CD8-positive, alpha-beta memory T cell (primary cell): ENCODE results near the gene ZYG11A. TPM values are rescaled to one million over a fixed set of nuclear protein-coding genes. Genes with fewer than 3 reads are reported as not detected.

Source experiments
- CTCF ChIA-PET: fragments of 350-600 bp; sonication (Branson Sonifier 250); formaldehyde crosslinking; loops from one replicate; lab custom pipeline; 2021; ENCODE audit warnings: antibody characterized with exemption; lab: Charles Lee
- POLR2A ChIA-PET: fragments of 350-600 bp; sonication (Branson Sonifier 250); formaldehyde crosslinking; loops from one replicate; lab custom pipeline; 2021; ENCODE audit warnings: antibody characterized with exemption; lab: Charles Lee
- DNase-seq, 5 donors: peaks; one replicate each; pipeline versions ENCODE4 v3.0.0 to v3.0.0-alpha.2; 2020 to 2022; ENCODE audit warnings: mixed read lengths in 1 of 5
- H3K27ac ChIP-seq: one replicate; pipeline ENCODE4 v1.7.0; 2013; ENCODE audit warnings: low read depth, mild to moderate bottlenecking, low read length, moderate library complexity
- H3K27me3 ChIP-seq: 2 replicates; pipeline ENCODE4 v1.7.0; 2013; ENCODE audit warnings: low read length, mild to moderate bottlenecking; ENCODE audit not compliant: insufficient read depth, poor library complexity, severe bottlenecking
- H3K36me3 ChIP-seq: 2 replicates; pipeline ENCODE4 v1.7.0; 2013; ENCODE audit warnings: mild to moderate bottlenecking, low read length, moderate library complexity; ENCODE audit not compliant: insufficient read depth
- H3K4me1 ChIP-seq: 2 replicates; pipeline ENCODE4 v1.7.0; 2013; ENCODE audit warnings: mild to moderate bottlenecking, low read length, moderate library complexity; ENCODE audit not compliant: insufficient read depth
- H3K4me3 ChIP-seq: 2 replicates; pipeline ENCODE4 v1.7.0; 2013; ENCODE audit warnings: mild to moderate bottlenecking, low read length
- H3K9me3 ChIP-seq: 2 replicates; pipeline ENCODE4 v1.7.0; 2013; ENCODE audit warnings: mild to moderate bottlenecking, low read length
- H3K27ac Mint-ChIP-seq, 8 donors: one replicate each; pipeline ENCODE4 v1.8.0; 2020 to 2021; ENCODE audit warnings: mixed read lengths in 8 of 8, mild to moderate bottlenecking in 6 of 8, inconsistent platforms in 3 of 8, moderate library complexity in 3 of 8
- H3K27me3 Mint-ChIP-seq, 2 donors: one replicate each; pipeline ENCODE4 v1.8.0; 2020 to 2021; ENCODE audit warnings: mixed read lengths in 2 of 2, mild to moderate bottlenecking in 1 of 2, moderate library complexity in 1 of 2
- H3K36me3 Mint-ChIP-seq, 3 donors: one replicate each; pipeline ENCODE4 v1.8.0; 2020 to 2021; ENCODE audit warnings: mixed read lengths in 3 of 3, inconsistent platforms in 1 of 3, mild to moderate bottlenecking in 1 of 3
- H3K4me1 Mint-ChIP-seq, 3 donors: one replicate each; pipeline ENCODE4 v1.8.0; 2020 to 2021; ENCODE audit warnings: mixed read lengths in 3 of 3, inconsistent platforms in 1 of 3, mild to moderate bottlenecking in 1 of 3
- H3K4me3 Mint-ChIP-seq, 7 donors: one replicate each; pipeline ENCODE4 v1.8.0; 2020 to 2021; ENCODE audit warnings: mixed read lengths in 7 of 7, mild to moderate bottlenecking in 6 of 7, moderate library complexity in 4 of 7, inconsistent platforms in 2 of 7
- H3K9me3 Mint-ChIP-seq, 5 donors: one replicate each; pipeline ENCODE4 v1.8.0; 2020 to 2022; ENCODE audit warnings: mixed read lengths in 5 of 5, mild to moderate bottlenecking in 3 of 5, moderate library complexity in 2 of 5, inconsistent platforms in 1 of 5
- polyA plus RNA-seq: library from polyadenylated mRNA; unstranded; fragments of 300-500 nt; fragmentation: Illumina TruSeq; gene quantifications from one replicate; pipeline ENCODE4 v1.2.3, GENCODE V29; 2021
- total RNA-seq, 2 experiments: library from RNA; stranded (reverse); gene quantifications; one replicate each; pipeline ENCODE4 v1.2.3, GENCODE V29; 2021

Gene ZYG11A
- total and polyA plus RNA-seq, 3 experiments from 2014 or later, result 0.04 to 0.07 TPM; not detected in 1

- Mint-ChIP-seq H3K36me3 (peaks cover 0 to 39% (median 13%) of the 10 kb centered on the region in 3 donors), H3K27me3 (no peaks in the 10 kb centered on the region), H3K4me1 (no peaks in the 10 kb centered on the region), H3K9me3 (no peaks in the 10 kb centered on the region), H3K27ac (peak overlapping the region in 1 of 8 donors; percentile 17), H3K4me3 (no peak overlapping the region)
- Histone ChIP-seq H3K4me1 (no peaks in the 10 kb centered on the region), H3K27me3 (no peaks in the 10 kb centered on the region), H3K27ac (peak overlapping the region; percentile 33), H3K9me3 (no peaks in the 10 kb centered on the region), H3K36me3 (no peaks in the 10 kb centered on the region), H3K4me3 (no peak overlapping the region)
- DNase-seq, result no peak
- POLR2A ChIA-PET, result no interaction called here
- CTCF ChIA-PET, result interaction anchor here (2.1 kb wide), 1 partner anchor 16 kb away, joined by 8 read pairs; the partner anchor contains the start of gene ECHDC2
Measured at GRCh38 chr1:52906135-52906603, 63.6 kb downstream of the ZYG11A start.

- H3K9me3 Mint-ChIP-seq, result no peaks in the 10 kb centered on the region
- H3K4me3 Mint-ChIP-seq, result no peak overlapping the region
- no peak overlapping the region for H3K27ac Mint-ChIP-seq
- Histone ChIP-seq H3K9me3 (no peaks in the 10 kb centered on the region), H3K36me3 (no peaks in the 10 kb centered on the region), H3K27ac (peak overlapping the region; percentile 12), H3K4me1 (no peaks in the 10 kb centered on the region), H3K4me3 (no peak overlapping the region), H3K27me3 (no peaks in the 10 kb centered on the region)
- H3K36me3 Mint-ChIP-seq, result peaks cover 0 to 45% (median 13%) of the 10 kb centered on the region in 3 donors
- H3K27me3 Mint-ChIP-seq, result no peaks in the 10 kb centered on the region
- DNase-seq, result no peak
- ChIA-PET POLR2A (no interaction called here), CTCF (interaction anchor here (2.1 kb wide), 1 partner anchor 15 kb away, joined by 8 read pairs; the partner anchor contains the start of gene ECHDC2)
- no peaks in the 10 kb centered on the region for H3K4me1 Mint-ChIP-seq
Measured at GRCh38 chr1:52907068-52907811, 64.7 kb downstream of the ZYG11A start.

- DNase-seq, result no peak
- H3K27me3 ChIP-seq, result no peaks in the 10 kb centered on the region
- ChIA-PET POLR2A (no interaction called here), CTCF (interaction anchor here (1.4 kb wide), 1 partner anchor 14 kb away, joined by 3 read pairs; the partner anchor contains the start of gene ECHDC2)
- no peak overlapping the region for H3K4me3 Mint-ChIP-seq
- H3K36me3 Mint-ChIP-seq, result peaks cover 0 to 48% (median 13%) of the 10 kb centered on the region in 3 donors
- H3K27ac Mint-ChIP-seq, result no peak overlapping the region
- no peaks in the 10 kb centered on the region for H3K9me3 ChIP-seq
- no peaks in the 10 kb centered on the region for H3K36me3 ChIP-seq
- no peaks in the 10 kb centered on the region for H3K9me3 Mint-ChIP-seq
- no peak overlapping the region for H3K4me3 ChIP-seq
- no peak overlapping the region for H3K27ac ChIP-seq
- no peaks in the 10 kb centered on the region for H3K4me1 Mint-ChIP-seq
- H3K27me3 Mint-ChIP-seq, result no peaks in the 10 kb centered on the region
- no peaks in the 10 kb centered on the region for H3K4me1 ChIP-seq
Measured at GRCh38 chr1:52907812-52908153, 65.2 kb downstream of the ZYG11A start.

- Mint-ChIP-seq H3K9me3 (no peaks in the 10 kb centered on the region), H3K36me3 (peaks cover 0 to 43% (median 13%) of the 10 kb centered on the region in 3 donors), H3K27me3 (no peaks in the 10 kb centered on the region), H3K27ac (no peak overlapping the region), H3K4me3 (no peak overlapping the region), H3K4me1 (peaks cover 2 to 8% (median 4%) of the 10 kb centered on the region in 3 donors)
- ChIA-PET CTCF (no interaction called here), POLR2A (no interaction called here)
- no peaks in the 10 kb centered on the region for H3K27me3 ChIP-seq
- H3K36me3 ChIP-seq, result no peaks in the 10 kb centered on the region
- no peak overlapping the region for H3K27ac ChIP-seq
- H3K9me3 ChIP-seq, result no peaks in the 10 kb centered on the region
- DNase-seq, result no peak
- no peak overlapping the region for H3K4me3 ChIP-seq
- H3K4me1 ChIP-seq, result no peaks in the 10 kb centered on the region
Measured at GRCh38 chr1:52911541-52911940, 69.0 kb downstream of the ZYG11A start.

GRCh38 chr1:52913014-52913413, 70.5 kb downstream of the ZYG11A start:
- H3K4me1 ChIP-seq, result no peaks in the 10 kb centered on the region
- Mint-ChIP-seq H3K4me1 (peaks cover 4 to 10% (median 8%) of the 10 kb centered on the region in 3 donors), H3K27ac (no peak overlapping the region), H3K9me3 (no peaks in the 10 kb centered on the region), H3K4me3 (no peak overlapping the region), H3K36me3 (peaks cover 0 to 35% (median 8%) of the 10 kb centered on the region in 3 donors), H3K27me3 (no peaks in the 10 kb centered on the region)
- H3K36me3 ChIP-seq, result no peaks in the 10 kb centered on the region
- no peaks in the 10 kb centered on the region for H3K27me3 ChIP-seq
- DNase-seq, result no peak
- CTCF ChIA-PET, result no interaction called here
- H3K27ac ChIP-seq, result no peak overlapping the region
- POLR2A ChIA-PET, result no interaction called here
- H3K4me3 ChIP-seq, result no peak overlapping the region
- no peaks in the 10 kb centered on the region for H3K9me3 ChIP-seq

GRCh38 chr1:52913537-52913936, 71.0 kb downstream of the ZYG11A start:
- Mint-ChIP-seq H3K36me3 (peaks cover 0 to 30% (median 7%) of the 10 kb centered on the region in 3 donors), H3K4me3 (no peak overlapping the region), H3K4me1 (peaks cover 4 to 10% (median 8%) of the 10 kb centered on the region in 3 donors), H3K27me3 (no peaks in the 10 kb centered on the region), H3K27ac (no peak overlapping the region), H3K9me3 (no peaks in the 10 kb centered on the region)
- Histone ChIP-seq H3K4me3 (no peak overlapping the region), H3K4me1 (no peaks in the 10 kb centered on the region), H3K36me3 (no peaks in the 10 kb centered on the region), H3K27ac (no peak overlapping the region), H3K27me3 (no peaks in the 10 kb centered on the region), H3K9me3 (no peaks in the 10 kb centered on the region)
- DNase-seq, result no peak
- CTCF ChIA-PET, result no interaction called here
- POLR2A ChIA-PET, result no interaction called here

GRCh38 chr1:52914463-52914862, 71.9 kb downstream of the ZYG11A start:
- Histone ChIP-seq H3K9me3 (no peaks in the 10 kb centered on the region), H3K4me3 (no peak overlapping the region), H3K27ac (no peak overlapping the region), H3K27me3 (no peaks in the 10 kb centered on the region), H3K36me3 (no peaks in the 10 kb centered on the region), H3K4me1 (no peaks in the 10 kb centered on the region)
- H3K27ac Mint-ChIP-seq, result no peak overlapping the region
- H3K9me3 Mint-ChIP-seq, result no peaks in the 10 kb centered on the region
- DNase-seq, result no peak
- CTCF ChIA-PET, result no interaction called here
- no peaks in the 10 kb centered on the region for H3K27me3 Mint-ChIP-seq
- H3K36me3 Mint-ChIP-seq, result peaks cover 0 to 24% (median 2%) of the 10 kb centered on the region in 3 donors
- H3K4me3 Mint-ChIP-seq, result no peak overlapping the region
- POLR2A ChIA-PET, result no interaction called here
- peaks cover 7 to 19% (median 15%) of the 10 kb centered on the region in 3 donors for H3K4me1 Mint-ChIP-seq

GRCh38 chr1:52915211-52915854, 72.8 kb downstream of the ZYG11A start:
- no peak for DNase-seq
- ChIA-PET CTCF (no interaction called here), POLR2A (no interaction called here)
- Histone ChIP-seq H3K9me3 (no peaks in the 10 kb centered on the region), H3K27me3 (no peaks in the 10 kb centered on the region), H3K4me1 (peaks cover 7% of the 10 kb centered on the region), H3K36me3 (no peaks in the 10 kb centered on the region), H3K4me3 (no peak overlapping the region), H3K27ac (no peak overlapping the region)
- Mint-ChIP-seq H3K27ac (peak overlapping the region in 3 of 8 donors; percentile 16 to 73 (median 44)), H3K36me3 (peaks cover 0 to 18% (median 0%) of the 10 kb centered on the region in 3 donors), H3K9me3 (no peaks in the 10 kb centered on the region), H3K27me3 (no peaks in the 10 kb centered on the region), H3K4me3 (no peak overlapping the region), H3K4me1 (peaks cover 16 to 27% (median 24%) of the 10 kb centered on the region in 3 donors)
